B cell (primary cell): Measurements from ENCODE around the gene TMEM98.

ENCODE experiments used
- EZH2 ChIP-seq: IDR thresholded peaks from 2 replicates; pipeline ENCODE4 v1.6.1; 2012; ENCODE audit warnings: borderline replicate concordance, low read depth, mild to moderate bottlenecking, moderate library complexity, low read length; ENCODE audit not compliant: insufficient read depth, poor library complexity, severe bottlenecking
- TF ChIP-seq, protein P1 (sequence below): fragments of 200-600 bp; IDR thresholded peaks from one replicate; pipeline ENCODE4 v1.8.0; 2022; ENCODE audit warnings: antibody characterized with exemption, mild to moderate bottlenecking

DNA sequence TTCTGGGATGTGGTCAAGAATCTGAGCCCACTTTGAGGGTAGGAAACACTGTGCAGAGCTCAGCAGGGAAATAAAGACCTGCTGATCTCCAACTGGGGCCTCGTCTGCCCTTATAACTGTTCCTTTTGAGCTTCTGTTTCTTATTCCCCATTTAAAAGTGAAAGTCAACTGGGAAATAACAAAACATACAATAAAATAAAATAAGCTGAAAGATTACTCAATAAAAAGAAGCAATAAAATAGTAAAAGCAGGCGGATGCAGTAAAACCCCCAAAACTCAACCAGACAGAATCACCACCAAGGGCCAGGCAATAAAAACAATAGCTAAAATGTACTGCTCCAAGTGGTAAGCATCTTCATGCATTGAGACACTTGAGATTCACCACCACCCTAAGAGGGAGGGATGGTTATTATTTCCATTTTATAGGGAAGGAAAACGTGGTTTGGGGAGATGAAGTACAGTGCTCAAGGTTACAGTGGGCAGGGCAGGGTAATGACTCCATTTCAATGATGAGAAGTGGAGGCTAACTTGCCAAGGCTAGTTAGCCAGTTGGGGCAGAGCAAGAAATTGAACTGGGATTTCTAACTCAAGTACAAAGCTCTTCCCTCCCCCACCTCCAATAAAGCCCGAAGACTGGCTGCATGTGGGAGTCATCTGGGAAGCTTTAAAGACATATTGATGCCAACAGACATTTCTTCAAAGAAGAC, 57.2 kb downstream of the TMEM98 start:
- no peak for TF ChIP-seq EZH2
- TF ChIP-seq, protein P1, sequence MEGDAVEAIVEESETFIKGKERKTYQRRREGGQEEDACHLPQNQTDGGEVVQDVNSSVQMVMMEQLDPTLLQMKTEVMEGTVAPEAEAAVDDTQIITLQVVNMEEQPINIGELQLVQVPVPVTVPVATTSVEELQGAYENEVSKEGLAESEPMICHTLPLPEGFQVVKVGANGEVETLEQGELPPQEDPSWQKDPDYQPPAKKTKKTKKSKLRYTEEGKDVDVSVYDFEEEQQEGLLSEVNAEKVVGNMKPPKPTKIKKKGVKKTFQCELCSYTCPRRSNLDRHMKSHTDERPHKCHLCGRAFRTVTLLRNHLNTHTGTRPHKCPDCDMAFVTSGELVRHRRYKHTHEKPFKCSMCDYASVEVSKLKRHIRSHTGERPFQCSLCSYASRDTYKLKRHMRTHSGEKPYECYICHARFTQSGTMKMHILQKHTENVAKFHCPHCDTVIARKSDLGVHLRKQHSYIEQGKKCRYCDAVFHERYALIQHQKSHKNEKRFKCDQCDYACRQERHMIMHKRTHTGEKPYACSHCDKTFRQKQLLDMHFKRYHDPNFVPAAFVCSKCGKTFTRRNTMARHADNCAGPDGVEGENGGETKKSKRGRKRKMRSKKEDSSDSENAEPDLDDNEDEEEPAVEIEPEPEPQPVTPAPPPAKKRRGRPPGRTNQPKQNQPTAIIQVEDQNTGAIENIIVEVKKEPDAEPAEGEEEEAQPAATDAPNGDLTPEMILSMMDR: no peak
